Stimulated activated CD8-positive, alpha-beta memory T cell treated with anti-CD3 and anti-CD28 coated beads, Interleukin-4, amount 100 ng/mL, for 24 hours (primary cell): Measurements from ENCODE around the gene AGAP1.
"Not testable (repeated sequence)": the region's sequence is repeated elsewhere in the genome, so short reads cannot be mapped to it uniquely, and the experiment has no call there.

Experiments
- DNase-seq: peaks from one replicate; pipeline ENCODE4 v3.0.0-alpha.2; 2020; ENCODE audit warnings: low read depth

The AGAP1 gene

GRCh38 chr2:236073867-236074655, 580.2 kb downstream of the AGAP1 start:
- DNase-seq = no peak

- no peak for DNase-seq
Measured at GRCh38 chr2:236075802-236076201, 582.0 kb downstream of the AGAP1 start.

- DNase-seq = no peak
Measured at GRCh38 chr2:236078297-236079255, 584.7 kb downstream of the AGAP1 start.

GRCh38 chr2:236080412-236080811, 586.6 kb downstream of the AGAP1 start:
- no peak for DNase-seq

- no peak for DNase-seq
Measured at GRCh38 chr2:236081171-236081570, 587.3 kb downstream of the AGAP1 start.

GRCh38 chr2:236082061-236082460, 588.2 kb downstream of the AGAP1 start:
- no peak for DNase-seq

- DNase-seq = no peak
Measured at GRCh38 chr2:236083934-236084333, 590.1 kb downstream of the AGAP1 start.

- DNase-seq = no peak
Measured at GRCh38 chr2:236085211-236085610, 591.4 kb downstream of the AGAP1 start.

- DNase-seq = no peak
Measured at GRCh38 chr2:236085647-236086046, 591.8 kb downstream of the AGAP1 start.

- no peak for DNase-seq
Measured at GRCh38 chr2:236086403-236086970, 592.6 kb downstream of the AGAP1 start.

GRCh38 chr2:236086971-236087465, 593.2 kb downstream of the AGAP1 start:
- DNase-seq = no peak

GRCh38 chr2:236088368-236089057, 594.7 kb downstream of the AGAP1 start:
- DNase-seq = no peak

GRCh38 chr2:236089271-236090026, 595.6 kb downstream of the AGAP1 start:
- no peak for DNase-seq

GRCh38 chr2:236090027-236090382, 596.2 kb downstream of the AGAP1 start:
- no peak for DNase-seq

- DNase-seq = not testable (repeated sequence)
Measured at GRCh38 chr2:236090826-236091225, 597.0 kb downstream of the AGAP1 start.

GRCh38 chr2:236092714-236093113, 598.9 kb downstream of the AGAP1 start:
- DNase-seq = no peak

- no peak for DNase-seq
Measured at GRCh38 chr2:236093134-236093533, 599.3 kb downstream of the AGAP1 start.

- DNase-seq = no peak
Measured at GRCh38 chr2:236095504-236095903, 601.7 kb downstream of the AGAP1 start.

GRCh38 chr2:236101311-236101950, 607.6 kb downstream of the AGAP1 start:
- no peak for DNase-seq

- DNase-seq = no peak
Measured at GRCh38 chr2:236102971-236103370, 609.1 kb downstream of the AGAP1 start.

GRCh38 chr2:236103981-236104380, 610.1 kb downstream of the AGAP1 start:
- no peak for DNase-seq
